RCC 7860 (cell line): ENCODE results near the gene WDR49.

Source experiments
- DNase-seq: peaks from one replicate; pipeline ENCODE4 v3.0.0-alpha.2; 2015; ENCODE audit warnings: low spot score
- FAIRE-seq: peaks from 2 replicates; lab custom pipeline; 2012; peaks lifted over from hg19 to GRCh38; lab: Jason Lieb, UNC

Gene WDR49

GRCh38 chr3:167653760-167654159 lies at the start of gene WDR49:
Gene WDR49, minus strand, starts transcription at chr3:167653942. Its CDS starts 517 bp downstream, at chr3:167653425.
- DNase-seq (no peak), FAIRE-seq (no peak)

- no peak for DNase-seq
- no peak for FAIRE-seq
These were observed 47.2 kb upstream of the WDR49 start for GRCh38 chr3:167700926-167701325.

GRCh38 chr3:167700046-167700445 lies 46.3 kb upstream of the WDR49 start:
- no peak for FAIRE-seq

GRCh38 chr3:167694121-167694520 lies 40.4 kb upstream of the WDR49 start:
- FAIRE-seq = no peak

More at GRCh38 chr3:167700046-167700445, 46.3 kb upstream of the WDR49 start:
- DNase-seq = no peak

GRCh38 chr3:167691366-167691765 lies 37.6 kb upstream of the WDR49 start:
- no peak for FAIRE-seq
- no peak for DNase-seq

More at GRCh38 chr3:167694121-167694520, 40.4 kb upstream of the WDR49 start:
- no peak for DNase-seq

- peak; percentile 23 for DNase-seq
- FAIRE-seq = peak; percentile 76
These were observed 30.7 kb upstream of the WDR49 start for GRCh38 chr3:167684388-167684993.

- DNase-seq (no peak), FAIRE-seq (no peak)
These were observed 25.8 kb upstream of the WDR49 start for GRCh38 chr3:167679526-167679925.

- FAIRE-seq = no peak
- no peak for DNase-seq
These were observed 22.1 kb upstream of the WDR49 start for GRCh38 chr3:167675848-167676247.

- FAIRE-seq = no peak
- no peak for DNase-seq
These were observed 19.5 kb upstream of the WDR49 start for GRCh38 chr3:167673221-167673620.

GRCh38 chr3:167671878-167672427 lies 18.2 kb upstream of the WDR49 start:
- no peak for DNase-seq
- FAIRE-seq = no peak

GRCh38 chr3:167669699-167670098 lies 16.0 kb upstream of the WDR49 start:
- no peak for DNase-seq
- no peak for FAIRE-seq

GRCh38 chr3:167668651-167669050 lies 14.9 kb upstream of the WDR49 start:
- FAIRE-seq (no peak), DNase-seq (no peak)

GRCh38 chr3:167666563-167666962 lies 12.8 kb upstream of the WDR49 start:
- FAIRE-seq (no peak), DNase-seq (no peak)

- no peak for FAIRE-seq
- DNase-seq = no peak
These were observed 9.2 kb upstream of the WDR49 start for GRCh38 chr3:167662919-167663400.

GRCh38 chr3:167657684-167658225 lies 4.0 kb upstream of the WDR49 start:
- FAIRE-seq (no peak), DNase-seq (no peak)

- FAIRE-seq = no peak
These were observed 3.1 kb upstream of the WDR49 start for GRCh38 chr3:167656821-167657220.

GRCh38 chr3:167653155-167653554 lies 587 bp downstream of the WDR49 start:
- FAIRE-seq (no peak), DNase-seq (no peak)

More at GRCh38 chr3:167656821-167657220, 3.1 kb upstream of the WDR49 start:
- no peak for DNase-seq

GRCh38 chr3:167651826-167652225 lies 1.9 kb downstream of the WDR49 start:
- FAIRE-seq (no peak), DNase-seq (no peak)

- FAIRE-seq (no peak), DNase-seq (no peak)
These were observed 3.3 kb downstream of the WDR49 start for GRCh38 chr3:167650459-167650858.

- DNase-seq (no peak), FAIRE-seq (no peak)
These were observed 4.0 kb downstream of the WDR49 start for GRCh38 chr3:167649746-167650145.

GRCh38 chr3:167644611-167645010 lies 9.1 kb downstream of the WDR49 start:
- no peak for DNase-seq
- FAIRE-seq = no peak

GRCh38 chr3:167631471-167631870 lies 22.3 kb downstream of the WDR49 start:
- no peak for DNase-seq
- FAIRE-seq = no peak
